ENCODE results near the gene KIAA1217. TPM values are rescaled to one million over a fixed set of nuclear protein-coding genes. Genes with fewer than 3 reads are reported as not detected.

Gene KIAA1217
- total and polyA plus RNA-seq, 9 of the 15 experiments (the other 6 are each of a cell fraction or from before 2014, with no cell fraction given), result 0.04 TPM; not detected in 8

DNA sequence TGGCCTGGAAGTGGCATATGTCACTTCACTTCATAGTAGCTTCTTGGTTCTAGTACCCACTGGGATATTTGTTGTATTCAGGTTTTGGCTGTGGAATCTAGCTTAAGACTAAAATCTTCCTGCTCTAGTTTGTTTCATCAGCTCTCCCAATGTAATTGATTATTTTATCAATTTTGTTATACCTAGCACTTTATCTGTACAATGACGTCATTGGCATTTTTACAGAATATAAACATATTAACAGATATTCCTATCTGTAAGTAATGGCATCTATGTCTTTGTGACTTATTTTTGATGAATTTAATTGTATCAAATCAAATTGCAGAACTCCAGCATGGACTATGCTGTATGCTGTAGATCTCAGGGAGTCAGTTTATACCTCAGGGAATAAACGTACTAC is 19.7 kb downstream of the KIAA1217 start:
- no peaks in the 10 kb centered on the region for H3K9me3 ChIP-seq (replicated peaks; ENCODE audit: control insufficient read depth, insufficient read depth, low read depth, low read length)
- no peaks in the 10 kb centered on the region for H3K36me3 ChIP-seq (ENCODE audit: control insufficient read depth, insufficient read depth, low read length)
- POLR2A ChIA-PET, result interaction anchor here (0.7 kb wide), 1 partner anchor 41 kb away, joined by 3 read pairs; no protein-coding TSS in a partner anchor
- no peak overlapping the region for H3K9ac ChIP-seq (ENCODE audit: insufficient read depth in 1 of 2, low read depth in 2 of 2, low read length in 2 of 2)
- CTCF ChIA-PET (ENCODE audit: low intra/inter-chr PET ratio), result no interaction called here
- H3K27ac ChIP-seq (ENCODE audit: extremely low read depth, low read depth, low read length), result no peak overlapping the region
- WGBS (ENCODE audit: insufficient coverage, low coverage, missing lambda C conversion rate), result 0% methylated on average over 2 of the region's 2 CpGs
- intact Hi-C loops (cut with micrococcal nuclease), result no loop called here
- no TSS peak for BruUV-seq (replicated peaks)
- H3K4me1 ChIP-seq (replicated peaks in 1 of 2; ENCODE audit: control insufficient read depth in 2 of 2, insufficient read depth in 2 of 2, low read length in 2 of 2), result no peaks in the 10 kb centered on the region
- H3K4me3 ChIP-seq, result no peak overlapping the region
- H3K27me3 ChIP-seq (ENCODE audit: control insufficient read depth in 2 of 2, insufficient read depth in 2 of 2, low read length in 2 of 2), result no peaks in the 10 kb centered on the region
- no peaks in the 10 kb centered on the region for H3K9me1 ChIP-seq (ENCODE audit: control insufficient read depth, insufficient read depth, low read length)
- ATAC-seq (no peak), FAIRE-seq (no peak), DNase-seq (ENCODE audit: extremely low read depth in 1 of 4, low spot score in 3 of 4) (no peak)
- in situ Hi-C loops (cut with MboI), result no loop called here
- TF ChIP-seq TEAD2 (tag; IDR thresholded peaks at IDR 0.05), result no peak
- TF ChIP-seq, protein P1, sequence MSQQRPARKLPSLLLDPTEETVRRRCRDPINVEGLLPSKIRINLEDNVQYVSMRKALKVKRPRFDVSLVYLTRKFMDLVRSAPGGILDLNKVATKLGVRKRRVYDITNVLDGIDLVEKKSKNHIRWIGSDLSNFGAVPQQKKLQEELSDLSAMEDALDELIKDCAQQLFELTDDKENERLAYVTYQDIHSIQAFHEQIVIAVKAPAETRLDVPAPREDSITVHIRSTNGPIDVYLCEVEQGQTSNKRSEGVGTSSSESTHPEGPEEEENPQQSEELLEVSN (IDR thresholded peaks at IDR 0.05; ENCODE audit: borderline replicate concordance in 1 of 2, extremely low read depth in 1 of 2, insufficient read depth in 1 of 2, insufficient read length in 1 of 2, low read depth in 1 of 2, low read length in 1 of 2, poor library complexity in 1 of 2, severe bottlenecking in 1 of 2), result no peak
- TF ChIP-seq XRCC4 (IDR thresholded peaks at IDR 0.05; ENCODE audit: extremely low read depth, insufficient read depth, insufficient read length), result no peak
- no peak for TF ChIP-seq PTRF (tag; IDR thresholded peaks at IDR 0.05)
- peak; percentile 52; the same call in 1 of the 2 replicates for TF ChIP-seq ATF7 (IDR thresholded peaks at IDR 0.05)
- no peak for TF ChIP-seq PTTG1 (tag; IDR thresholded peaks at IDR 0.05; ENCODE audit: low read depth)
- no peak for TF ChIP-seq HIVEP1 (CRISPR knock-in tag; IDR thresholded peaks at IDR 0.05)
- TF ChIP-seq, protein P2, sequence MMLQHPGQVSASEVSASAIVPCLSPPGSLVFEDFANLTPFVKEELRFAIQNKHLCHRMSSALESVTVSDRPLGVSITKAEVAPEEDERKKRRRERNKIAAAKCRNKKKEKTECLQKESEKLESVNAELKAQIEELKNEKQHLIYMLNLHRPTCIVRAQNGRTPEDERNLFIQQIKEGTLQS (IDR thresholded peaks at IDR 0.05), result peak; percentile 52; the same call in 1 of the 2 replicates
- TF ChIP-seq, protein P2 (CRISPR knock-in tag; conservative IDR thresholded peaks at IDR 0.05), result no peak
- no peak for TF ChIP-seq ZNF79 (CRISPR knock-in tag; IDR thresholded peaks at IDR 0.05; ENCODE audit: low read depth)
- no peaks in the 10 kb centered on the region for H4K20me1 ChIP-seq (replicated peaks; ENCODE audit: control insufficient read depth, insufficient read depth, low read length)
- H2AFZ ChIP-seq (ENCODE audit: low read depth, low read length), result no peak overlapping the region
- H3K79me2 ChIP-seq (ENCODE audit: control insufficient read depth, insufficient read depth, low read length), result no peaks in the 10 kb centered on the region
- H3K4me2 ChIP-seq (ENCODE audit: insufficient read depth, low read length), result no peak overlapping the region
